GM21529 (cell line): Measurements from ENCODE around the gene KLF12.

ENCODE experiments used
- ATAC-seq: cut with Tn5 transposase; IDR thresholded peaks from one replicate; pipeline ENCODE4 v1.9.1; 2021; ENCODE audit not compliant: unreplicated experiment

Gene KLF12

GRCh38 chr13:74134221-74134776 lies at the start of gene KLF12:
Gene KLF12 (minus strand): TSS chr13:74134404.
- ATAC-seq = peak; percentile 57

- ATAC-seq = no peak
Observed at GRCh38 chr13:74182491-74182890, 48.3 kb upstream of the KLF12 start.

- ATAC-seq = no peak
Observed at GRCh38 chr13:74174810-74175209, 40.6 kb upstream of the KLF12 start.

GRCh38 chr13:74173822-74174221 lies 39.6 kb upstream of the KLF12 start:
- ATAC-seq = no peak

- no peak for ATAC-seq
Observed at GRCh38 chr13:74171641-74172040, 37.4 kb upstream of the KLF12 start.

GRCh38 chr13:74169676-74170075 lies 35.5 kb upstream of the KLF12 start:
- ATAC-seq = no peak

- no peak for ATAC-seq
Observed at GRCh38 chr13:74168263-74168675, 34.1 kb upstream of the KLF12 start.

GRCh38 chr13:74166261-74167004 lies 32.2 kb upstream of the KLF12 start:
- no peak for ATAC-seq

GRCh38 chr13:74162782-74163181 lies 28.6 kb upstream of the KLF12 start:
- no peak for ATAC-seq

- ATAC-seq = no peak
Observed at GRCh38 chr13:74162135-74162534, 27.9 kb upstream of the KLF12 start.

GRCh38 chr13:74158571-74159352 lies 24.6 kb upstream of the KLF12 start:
- no peak for ATAC-seq

GRCh38 chr13:74158028-74158427 lies 23.8 kb upstream of the KLF12 start:
- no peak for ATAC-seq

- no peak for ATAC-seq
Observed at GRCh38 chr13:74154981-74155380, 20.8 kb upstream of the KLF12 start.

- ATAC-seq = no peak
Observed at GRCh38 chr13:74153316-74153715, 19.1 kb upstream of the KLF12 start.

- ATAC-seq = no peak
Observed at GRCh38 chr13:74151859-74152258, 17.7 kb upstream of the KLF12 start.

GRCh38 chr13:74148352-74148751 lies 14.1 kb upstream of the KLF12 start:
- ATAC-seq = no peak

- ATAC-seq = no peak
Observed at GRCh38 chr13:74145249-74145975, 11.2 kb upstream of the KLF12 start.

GRCh38 chr13:74144269-74144668 lies 10.1 kb upstream of the KLF12 start:
- ATAC-seq = no peak

GRCh38 chr13:74142257-74142656 lies 8.1 kb upstream of the KLF12 start:
- no peak for ATAC-seq

- ATAC-seq = no peak
Observed at GRCh38 chr13:74138241-74138640, 4.0 kb upstream of the KLF12 start.

- no peak for ATAC-seq
Observed at GRCh38 chr13:74136084-74136658, 2.0 kb upstream of the KLF12 start.
